Measurements from ENCODE around the gene KCNJ1. TPM values are rescaled to one million over a fixed set of nuclear protein-coding genes. Genes with fewer than 3 reads are reported as not detected.

The KCNJ1 gene
- total and polyA plus RNA-seq, 5 donors from 2014 or later: 0.39 TPM; not detected in 4

DNA sequence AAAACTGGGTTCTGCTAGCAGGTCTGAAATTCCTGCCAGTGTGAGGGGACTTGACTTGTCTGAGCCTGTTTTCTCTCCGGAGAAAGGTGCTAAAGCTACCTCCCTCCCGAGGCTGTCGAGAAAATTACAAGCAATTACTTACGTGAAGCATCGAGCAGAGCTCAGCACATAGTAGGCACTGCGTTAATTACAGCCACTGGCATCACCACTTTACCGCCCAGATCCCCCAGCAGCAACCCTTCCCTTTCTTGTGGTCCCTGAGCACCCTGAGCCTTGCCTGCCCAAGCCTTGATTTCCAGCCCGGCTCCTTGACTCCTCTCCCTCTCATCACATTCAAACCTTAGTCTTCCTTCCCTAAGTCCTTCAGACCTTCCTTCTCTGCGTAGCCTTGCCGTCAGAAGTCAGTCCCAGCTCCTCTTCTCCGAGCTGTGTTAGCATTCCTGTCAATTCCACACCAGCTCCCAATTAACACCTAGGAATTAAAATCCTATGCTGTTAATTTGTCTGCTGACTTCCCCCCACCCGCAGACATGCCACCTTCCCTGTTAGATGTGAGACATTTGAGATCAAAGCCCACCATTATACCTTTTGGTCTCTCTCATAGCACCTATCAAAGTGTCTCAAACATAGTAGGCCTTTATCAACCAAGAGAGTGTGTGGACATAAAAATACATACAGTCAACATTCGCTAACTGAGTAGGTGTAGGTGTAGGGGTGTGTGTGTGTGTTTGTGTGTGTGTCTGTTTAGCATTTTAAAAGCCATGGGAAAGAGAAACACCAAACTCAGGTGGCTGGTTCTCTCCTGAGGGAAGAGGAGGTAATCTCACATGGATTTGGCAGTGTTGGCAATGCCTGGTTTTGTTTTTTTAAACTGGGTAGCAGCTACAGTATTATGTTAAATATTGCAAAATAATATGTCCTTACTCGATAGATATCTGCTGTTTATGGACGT lies 21.2 kb upstream of the KCNJ1 start:
- H3K4me3 Mint-ChIP-seq: no peak overlapping the region
- peaks cover 34% of the 10 kb centered on the region for H3K27me3 ChIP-seq (ENCODE audit: control insufficient read depth, insufficient read depth, low read length)

DNA sequence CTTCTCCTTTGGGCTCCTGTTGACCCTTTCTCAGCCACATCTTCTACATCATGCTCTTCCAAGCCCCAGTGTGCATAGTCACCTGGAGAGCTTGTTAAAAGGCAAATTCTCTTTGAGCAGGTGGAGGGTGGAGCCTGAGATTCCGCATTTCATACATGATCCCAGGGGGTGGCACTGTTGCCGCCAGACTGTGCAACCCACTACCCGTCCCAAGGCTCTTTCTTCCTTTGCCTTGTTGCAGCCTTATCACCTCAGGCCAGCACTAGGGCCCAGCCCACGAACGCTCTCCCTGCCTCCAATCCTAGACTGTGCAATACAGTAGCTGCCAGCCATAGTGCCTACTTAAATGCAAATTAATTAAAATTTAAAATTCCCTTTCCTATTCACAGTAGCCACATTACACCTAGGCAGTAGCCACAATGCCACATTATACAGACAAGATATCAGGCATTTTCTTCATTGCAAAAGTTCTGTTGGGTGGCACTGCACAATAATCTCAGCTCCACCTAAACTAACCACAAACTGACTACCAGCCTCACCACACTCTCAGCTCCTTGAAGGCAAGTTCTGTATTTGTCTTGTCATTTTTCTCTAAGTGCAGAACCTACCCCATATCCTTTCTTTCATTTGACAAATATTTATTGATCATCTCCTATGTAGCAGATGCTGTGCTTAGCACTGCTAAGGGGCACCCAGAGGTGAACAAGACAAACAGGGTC lies 19.5 kb upstream of the KCNJ1 start:
- peaks cover 5% of the 10 kb centered on the region for H3K36me3 Mint-ChIP-seq
- peaks cover 30% of the 10 kb centered on the region for H3K27me3 ChIP-seq (ENCODE audit: control insufficient read depth, insufficient read depth, low read length)
- no peak overlapping the region for H3K27ac Mint-ChIP-seq

More for the DNA sequence above, 21.2 kb upstream of the KCNJ1 start:
- peaks cover 9% of the 10 kb centered on the region for H3K4me1 ChIP-seq (ENCODE audit: control insufficient read depth, insufficient read depth, low read length, poor library complexity, severe bottlenecking)
- H3K27ac ChIP-seq (ENCODE audit: insufficient read depth, low read length, poor library complexity, severe bottlenecking): no peak overlapping the region
- no peaks in the 10 kb centered on the region for H3K36me3 ChIP-seq (ENCODE audit: control insufficient read depth, insufficient read depth, low read length)
- DNase-seq: no peak
- H3K9me3 ChIP-seq (ENCODE audit: control insufficient read depth in 2 of 2, low read length in 2 of 2): no peaks in the 10 kb centered on the region
- H3K9me3 Mint-ChIP-seq: no peaks in the 10 kb centered on the region
- no peak overlapping the region for H3K4me3 ChIP-seq (ENCODE audit: low read depth, low read length)
- H3K4me1 Mint-ChIP-seq: peaks cover 0 to 12% (median 7%) of the 10 kb centered on the region in 4 donors
- H3K27ac Mint-ChIP-seq: peak overlapping the region in 1 of 3 donors; percentile 22
- H3K36me3 Mint-ChIP-seq: peaks cover 5% of the 10 kb centered on the region
- peaks cover 75% of the 10 kb centered on the region for H3K27me3 Mint-ChIP-seq
- ATAC-seq (ENCODE audit: low read depth in 2 of 2): no peak

DNA sequence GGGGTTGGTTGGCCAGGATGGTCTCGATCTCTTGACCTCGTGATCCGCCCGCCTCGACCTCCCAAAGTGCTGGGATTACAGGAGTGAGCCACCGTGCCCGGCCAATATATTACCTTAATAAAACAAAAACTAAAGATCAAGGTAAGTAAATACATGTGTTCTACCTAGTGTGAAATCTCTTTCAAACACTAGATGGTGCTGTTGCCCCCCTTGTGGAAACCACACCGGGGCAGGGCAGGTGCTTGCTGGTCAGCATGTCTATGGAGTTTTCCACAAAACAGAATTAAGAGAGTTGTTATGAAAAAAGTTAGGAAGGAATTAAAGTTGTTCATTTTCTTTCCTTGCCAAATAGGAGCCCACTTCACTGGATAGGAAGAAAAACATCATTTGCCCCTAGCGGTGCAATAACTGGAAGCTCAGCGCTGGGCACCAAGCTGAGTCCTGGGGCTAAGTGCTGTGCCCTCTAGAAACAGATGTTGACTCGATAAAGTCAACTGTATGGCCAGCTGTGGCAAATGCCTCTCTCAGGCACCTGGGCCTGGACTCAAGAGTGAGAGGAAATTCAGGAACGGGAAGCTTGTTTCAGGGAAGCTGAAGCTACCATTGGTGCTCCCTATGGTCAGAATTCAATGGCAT lies 17.7 kb upstream of the KCNJ1 start:
- Mint-ChIP-seq H3K9me3 (no peaks in the 10 kb centered on the region), H3K4me1 (peaks cover 0 to 7% (median 2%) of the 10 kb centered on the region in 4 donors), H3K4me3 (no peak overlapping the region), H3K27me3 (peaks cover 67% of the 10 kb centered on the region), H3K36me3 (peaks cover 5% of the 10 kb centered on the region), H3K27ac (peak overlapping the region in 1 of 3 donors; percentile 67)
- Histone ChIP-seq H3K27ac (ENCODE audit: insufficient read depth, low read length, poor library complexity, severe bottlenecking) (no peak overlapping the region), H3K4me1 (ENCODE audit: control insufficient read depth, insufficient read depth, low read length, poor library complexity, severe bottlenecking) (no peaks in the 10 kb centered on the region), H3K27me3 (ENCODE audit: control insufficient read depth, insufficient read depth, low read length) (peaks cover 30% of the 10 kb centered on the region), H3K9me3 (ENCODE audit: control insufficient read depth in 2 of 2, low read length in 2 of 2) (no peaks in the 10 kb centered on the region), H3K4me3 (ENCODE audit: low read depth, low read length) (no peak overlapping the region), H3K36me3 (ENCODE audit: control insufficient read depth, insufficient read depth, low read length) (no peaks in the 10 kb centered on the region)
- ATAC-seq (ENCODE audit: low read depth in 2 of 2) (peak; percentile 52 to 70), DNase-seq (peak; percentile 23 to 75 (median 63))

More for the DNA sequence above, 19.5 kb upstream of the KCNJ1 start:
- Histone ChIP-seq H3K9me3 (ENCODE audit: control insufficient read depth in 2 of 2, low read length in 2 of 2) (no peaks in the 10 kb centered on the region), H3K4me1 (ENCODE audit: control insufficient read depth, insufficient read depth, low read length, poor library complexity, severe bottlenecking) (peaks cover 9% of the 10 kb centered on the region), H3K27ac (ENCODE audit: insufficient read depth, low read length, poor library complexity, severe bottlenecking) (no peak overlapping the region), H3K4me3 (ENCODE audit: low read depth, low read length) (no peak overlapping the region), H3K36me3 (ENCODE audit: control insufficient read depth, insufficient read depth, low read length) (no peaks in the 10 kb centered on the region)
- H3K4me3 Mint-ChIP-seq: no peak overlapping the region
- peak in 1 of 3 donors; percentile 19 for DNase-seq
- H3K27me3 Mint-ChIP-seq: peaks cover 71% of the 10 kb centered on the region
- ATAC-seq (ENCODE audit: low read depth in 2 of 2): peak in 1 of 2 donors; percentile 32
- H3K9me3 Mint-ChIP-seq: no peaks in the 10 kb centered on the region
- H3K4me1 Mint-ChIP-seq: peaks cover 0 to 10% (median 6%) of the 10 kb centered on the region in 4 donors

GRCh38 chr11:128884054-128884453 lies 17.0 kb upstream of the KCNJ1 start:
- peaks cover 24% of the 10 kb centered on the region for H3K27me3 ChIP-seq (ENCODE audit: control insufficient read depth, insufficient read depth, low read length)
- no peaks in the 10 kb centered on the region for H3K36me3 ChIP-seq (ENCODE audit: control insufficient read depth, insufficient read depth, low read length)
- H3K9me3 ChIP-seq (ENCODE audit: control insufficient read depth in 2 of 2, low read length in 2 of 2): no peaks in the 10 kb centered on the region
- no peak overlapping the region for H3K27ac ChIP-seq (ENCODE audit: insufficient read depth, low read length, poor library complexity, severe bottlenecking)
- no peak for ATAC-seq (ENCODE audit: low read depth in 2 of 2)
- H3K4me1 Mint-ChIP-seq: peaks cover 0 to 7% (median under 1%) of the 10 kb centered on the region in 4 donors
- H3K36me3 Mint-ChIP-seq: peaks cover 5% of the 10 kb centered on the region
- H3K4me3 ChIP-seq (ENCODE audit: low read depth, low read length): no peak overlapping the region
- no peaks in the 10 kb centered on the region for H3K9me3 Mint-ChIP-seq
- DNase-seq: no peak
- no peaks in the 10 kb centered on the region for H3K4me1 ChIP-seq (ENCODE audit: control insufficient read depth, insufficient read depth, low read length, poor library complexity, severe bottlenecking)
- no peak overlapping the region for H3K4me3 Mint-ChIP-seq
- H3K27ac Mint-ChIP-seq: no peak overlapping the region
- peaks cover 64% of the 10 kb centered on the region for H3K27me3 Mint-ChIP-seq

GRCh38 chr11:128882451-128882850 lies 15.4 kb upstream of the KCNJ1 start:
- ATAC-seq (ENCODE audit: low read depth in 2 of 2) (no peak), DNase-seq (no peak)
- Histone ChIP-seq H3K4me3 (ENCODE audit: low read depth, low read length) (no peak overlapping the region), H3K27ac (ENCODE audit: insufficient read depth, low read length, poor library complexity, severe bottlenecking) (no peak overlapping the region), H3K4me1 (ENCODE audit: control insufficient read depth, insufficient read depth, low read length, poor library complexity, severe bottlenecking) (no peaks in the 10 kb centered on the region), H3K36me3 (ENCODE audit: control insufficient read depth, insufficient read depth, low read length) (no peaks in the 10 kb centered on the region), H3K9me3 (ENCODE audit: control insufficient read depth in 2 of 2, low read length in 2 of 2) (no peaks in the 10 kb centered on the region), H3K27me3 (ENCODE audit: control insufficient read depth, insufficient read depth, low read length) (peaks cover 16% of the 10 kb centered on the region)
- Mint-ChIP-seq H3K4me1 (peaks cover 0 to 7% (median under 1%) of the 10 kb centered on the region in 4 donors), H3K27ac (no peak overlapping the region), H3K4me3 (no peak overlapping the region), H3K9me3 (no peaks in the 10 kb centered on the region), H3K27me3 (peaks cover 55% of the 10 kb centered on the region), H3K36me3 (no peaks in the 10 kb centered on the region)

GRCh38 chr11:128881221-128881620 lies 14.1 kb upstream of the KCNJ1 start:
- Mint-ChIP-seq H3K4me1 (peaks cover 0 to 2% (median 0%) of the 10 kb centered on the region in 4 donors), H3K36me3 (no peaks in the 10 kb centered on the region), H3K9me3 (no peaks in the 10 kb centered on the region), H3K27ac (no peak overlapping the region), H3K4me3 (no peak overlapping the region), H3K27me3 (peaks cover 52% of the 10 kb centered on the region)
- Histone ChIP-seq H3K36me3 (ENCODE audit: control insufficient read depth, insufficient read depth, low read length) (no peaks in the 10 kb centered on the region), H3K27me3 (ENCODE audit: control insufficient read depth, insufficient read depth, low read length) (peaks cover 16% of the 10 kb centered on the region), H3K9me3 (ENCODE audit: control insufficient read depth in 2 of 2, low read length in 2 of 2) (no peaks in the 10 kb centered on the region), H3K27ac (ENCODE audit: insufficient read depth, low read length, poor library complexity, severe bottlenecking) (no peak overlapping the region), H3K4me1 (ENCODE audit: control insufficient read depth, insufficient read depth, low read length, poor library complexity, severe bottlenecking) (no peaks in the 10 kb centered on the region), H3K4me3 (ENCODE audit: low read depth, low read length) (no peak overlapping the region)
- DNase-seq: no peak
- ATAC-seq (ENCODE audit: low read depth in 2 of 2): no peak

DNA sequence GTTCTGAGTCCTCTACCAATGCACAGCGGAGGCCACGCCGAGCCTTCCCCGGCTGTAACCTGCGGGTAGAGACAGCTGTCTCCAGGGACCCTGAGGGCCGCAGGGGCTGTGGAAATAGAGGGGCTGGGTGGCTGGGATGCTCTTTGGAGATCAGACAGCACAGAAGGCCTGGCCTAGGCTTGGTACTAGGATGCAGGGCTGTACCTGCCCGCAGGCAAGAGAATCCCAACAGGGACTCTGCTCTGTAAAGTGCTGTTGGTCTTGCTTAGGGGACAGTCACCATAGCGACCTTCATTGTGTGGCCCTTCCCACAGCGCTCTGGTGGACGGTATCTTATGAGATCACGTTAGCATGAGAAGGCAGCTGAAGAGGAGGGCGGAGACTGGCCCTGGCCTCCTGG lies 12.7 kb upstream of the KCNJ1 start:
- H3K4me3 ChIP-seq (ENCODE audit: low read depth, low read length): no peak overlapping the region
- H3K4me3 Mint-ChIP-seq: no peak overlapping the region
- H3K36me3 Mint-ChIP-seq: no peaks in the 10 kb centered on the region
- peaks cover 48% of the 10 kb centered on the region for H3K27me3 Mint-ChIP-seq
- H3K9me3 ChIP-seq (ENCODE audit: control insufficient read depth in 2 of 2, low read length in 2 of 2): no peaks in the 10 kb centered on the region
- no peak overlapping the region for H3K27ac Mint-ChIP-seq
- no peak for DNase-seq
- no peak for ATAC-seq (ENCODE audit: low read depth in 2 of 2)
- no peaks in the 10 kb centered on the region for H3K9me3 Mint-ChIP-seq
- no peaks in the 10 kb centered on the region for H3K4me1 ChIP-seq (ENCODE audit: control insufficient read depth, insufficient read depth, low read length, poor library complexity, severe bottlenecking)
- peaks cover 0 to 2% (median 0%) of the 10 kb centered on the region in 4 donors for H3K4me1 Mint-ChIP-seq
- peaks cover 6% of the 10 kb centered on the region for H3K27me3 ChIP-seq (ENCODE audit: control insufficient read depth, insufficient read depth, low read length)
- no peak overlapping the region for H3K27ac ChIP-seq (ENCODE audit: insufficient read depth, low read length, poor library complexity, severe bottlenecking)
- no peaks in the 10 kb centered on the region for H3K36me3 ChIP-seq (ENCODE audit: control insufficient read depth, insufficient read depth, low read length)
